Common myeloid progenitor, CD34-positive (primary cell): ENCODE data around the gene EVI5.

Experiments
- CTCF ChIA-PET: fragments of 350-600 bp; sonication (Branson Sonifier 250); formaldehyde crosslinking; loops from one replicate; lab custom pipeline; 2021; ENCODE audit warnings: antibody characterized with exemption; lab: Charles Lee
- POLR2A ChIA-PET: fragments of 350-600 bp; sonication (Branson Sonifier 250); formaldehyde crosslinking; loops from one replicate; lab custom pipeline; 2021; ENCODE audit warnings: antibody characterized with exemption; lab: Charles Lee
- DNase-seq, 3 donors: peaks; one replicate each; pipeline versions ENCODE4 v3.0.0 to v3.0.0-alpha.2; 2013
- H3K27ac ChIP-seq, 2 experiments: 1 replicate in 1 of 2; 2 replicates in 1 of 2; pipeline ENCODE4 v1.7.0; 2013; ENCODE audit warnings: inconsistent platforms in 2 of 2, low read length in 2 of 2, mild to moderate bottlenecking in 2 of 2, low read depth in 1 of 2, moderate library complexity in 1 of 2; ENCODE audit not compliant: severe bottlenecking in 2 of 2, insufficient read depth in 1 of 2, poor library complexity in 1 of 2
- H3K27me3 ChIP-seq, 5 experiments: replicated peaks in 2 of 5; 1 replicate in 3 of 5; 2 replicates in 2 of 5; pipeline versions ENCODE4 v1.6.1 to v1.7.0; 2013; ENCODE audit warnings: low read length in 4 of 5, mild to moderate bottlenecking in 2 of 5, moderate library complexity in 2 of 5, inconsistent platforms in 1 of 5; ENCODE audit not compliant: insufficient read depth in 5 of 5, control insufficient read depth in 4 of 5
- H3K36me3 ChIP-seq, 4 experiments: 1 replicate in 2 of 4; 2 replicates in 2 of 4; pipeline versions ENCODE4 v1.6.1 to v1.7.0; 2013; ENCODE audit warnings: low read length in 3 of 4, control low read depth in 1 of 4, mild to moderate bottlenecking in 1 of 4; ENCODE audit not compliant: control insufficient read depth in 4 of 4, insufficient read depth in 4 of 4
- H3K4me1 ChIP-seq, 4 experiments: 1 replicate in 3 of 4; 2 replicates in 1 of 4; pipeline versions ENCODE4 v1.6.1 to v1.7.1; 2013; ENCODE audit warnings: low read length in 3 of 4, mild to moderate bottlenecking in 3 of 4, control low read depth in 1 of 4, inconsistent platforms in 1 of 4, moderate library complexity in 1 of 4; ENCODE audit not compliant: control insufficient read depth in 4 of 4, insufficient read depth in 4 of 4; ENCODE audit errors: control extremely low read depth in 1 of 4
- H3K4me3 ChIP-seq, 7 experiments: 1 replicate in 4 of 7; 2 replicates in 3 of 7; pipeline versions ENCODE4 v1.5.1 to v1.7.0; 2013; ENCODE audit warnings: mild to moderate bottlenecking in 7 of 7, low read length in 6 of 7, moderate library complexity in 6 of 7, inconsistent platforms in 2 of 7, low read depth in 2 of 7, control low read depth in 1 of 7; ENCODE audit not compliant: insufficient read depth in 4 of 7, control insufficient read depth in 1 of 7; ENCODE audit errors: extremely low read depth in 1 of 7
- H3K9me3 ChIP-seq, 5 experiments: 1 replicate in 4 of 5; 2 replicates in 1 of 5; pipeline versions ENCODE4 v1.6.1 to v1.7.1; 2013; ENCODE audit warnings: low read length in 4 of 5, mild to moderate bottlenecking in 2 of 5, inconsistent platforms in 1 of 5, low read depth in 1 of 5, moderate library complexity in 1 of 5; ENCODE audit not compliant: control insufficient read depth in 4 of 5, insufficient read depth in 2 of 5; ENCODE audit errors: control extremely low read depth in 1 of 5
- WGBS: methylation state at CpG from one replicate; pipeline ENCODE4 v1.1.5; 2013; ENCODE audit not compliant: insufficient coverage; 5-methylcytosine and 5-hydroxymethylcytosine counted together

The EVI5 gene

DNA sequence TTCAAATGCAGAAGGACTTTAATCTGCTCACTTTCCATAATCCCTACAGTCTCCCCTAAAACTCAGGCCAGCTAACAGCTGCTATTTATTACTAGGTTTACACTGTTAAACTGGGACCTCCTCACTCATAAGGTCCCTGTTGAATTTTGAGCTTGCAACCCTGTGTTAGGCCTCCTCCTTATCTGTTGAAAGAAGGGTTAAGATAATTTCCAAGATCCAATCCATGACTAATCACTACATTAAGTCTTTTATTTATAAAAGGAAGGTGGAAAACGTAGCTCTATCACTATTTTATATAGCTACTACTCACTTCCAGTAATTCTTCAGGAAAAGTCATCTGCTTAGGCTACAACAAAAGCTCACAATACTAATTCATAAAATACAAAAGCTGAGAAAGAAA is 79.5 kb downstream of the EVI5 start:
- CTCF ChIA-PET, result no interaction called here
- Histone ChIP-seq H3K27me3 (no peaks in the 10 kb centered on the region), H3K9me3 (no peaks in the 10 kb centered on the region), H3K4me3 (no peak overlapping the region), H3K4me1 (peaks cover 0 to 4% (median 0%) of the 10 kb centered on the region in 4 experiments), H3K36me3 (no peaks in the 10 kb centered on the region), H3K27ac (no peak overlapping the region)
- POLR2A ChIA-PET, result no interaction called here
- WGBS, result no CpG with 5 or more reads among the region's 1 CpG
- no peak for DNase-seq

DNA sequence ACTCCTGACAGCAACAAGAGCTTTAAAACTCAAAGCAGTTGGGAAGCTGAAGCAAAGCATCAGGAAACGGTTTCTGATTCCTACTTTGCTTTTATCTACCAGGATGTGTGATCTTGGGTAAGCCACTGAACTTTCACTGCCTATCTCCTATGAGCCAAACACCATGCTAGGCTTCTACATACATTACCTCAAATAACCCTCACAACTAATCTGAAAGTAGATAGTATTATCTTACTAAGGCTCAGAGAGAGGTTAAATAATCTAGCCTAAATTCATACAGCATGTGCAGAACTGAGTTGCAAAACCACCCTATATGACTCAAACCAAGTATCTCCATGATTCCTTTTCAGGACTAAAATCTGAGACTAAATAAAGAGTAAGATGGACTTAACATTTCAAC is 83.8 kb downstream of the EVI5 start:
- 80% methylated on average over 1 of the region's 1 CpG for WGBS
- ChIA-PET POLR2A (no interaction called here), CTCF (no interaction called here)
- H3K4me1 ChIP-seq, result peaks cover 0 to 4% (median 0%) of the 10 kb centered on the region in 4 experiments
- no peaks in the 10 kb centered on the region for H3K9me3 ChIP-seq
- H3K36me3 ChIP-seq, result no peaks in the 10 kb centered on the region
- H3K27me3 ChIP-seq, result no peaks in the 10 kb centered on the region
- H3K27ac ChIP-seq, result no peak overlapping the region
- no peak for DNase-seq
- H3K4me3 ChIP-seq, result no peak overlapping the region

DNA sequence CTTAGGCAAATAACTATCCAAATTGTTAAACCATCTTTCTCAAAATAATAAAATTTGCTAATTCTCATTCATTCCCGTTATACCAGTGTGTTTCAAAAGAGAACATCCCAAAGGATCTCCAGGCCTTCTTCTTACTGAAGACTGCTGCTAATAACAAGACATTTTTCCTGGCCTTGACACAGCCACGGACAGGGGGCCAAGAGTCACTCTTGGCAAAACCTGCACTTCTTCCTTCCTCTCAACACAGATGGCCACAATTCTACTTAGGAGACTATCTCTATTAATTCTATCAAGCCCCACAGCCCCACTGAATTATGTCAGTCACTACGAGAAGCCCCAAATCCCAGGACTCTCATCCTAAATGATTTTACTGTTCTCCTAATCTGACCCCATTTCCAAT is 86.0 kb downstream of the EVI5 start:
- POLR2A ChIA-PET, result no interaction called here
- WGBS, result 73% methylated on average over 3 of the region's 3 CpGs
- CTCF ChIA-PET, result no interaction called here
- no peak overlapping the region for H3K27ac ChIP-seq
- no peak overlapping the region for H3K4me3 ChIP-seq
- no peak for DNase-seq
- H3K36me3 ChIP-seq, result no peaks in the 10 kb centered on the region
- H3K9me3 ChIP-seq, result no peaks in the 10 kb centered on the region
- H3K27me3 ChIP-seq, result no peaks in the 10 kb centered on the region
- H3K4me1 ChIP-seq, result no peaks in the 10 kb centered on the region

DNA sequence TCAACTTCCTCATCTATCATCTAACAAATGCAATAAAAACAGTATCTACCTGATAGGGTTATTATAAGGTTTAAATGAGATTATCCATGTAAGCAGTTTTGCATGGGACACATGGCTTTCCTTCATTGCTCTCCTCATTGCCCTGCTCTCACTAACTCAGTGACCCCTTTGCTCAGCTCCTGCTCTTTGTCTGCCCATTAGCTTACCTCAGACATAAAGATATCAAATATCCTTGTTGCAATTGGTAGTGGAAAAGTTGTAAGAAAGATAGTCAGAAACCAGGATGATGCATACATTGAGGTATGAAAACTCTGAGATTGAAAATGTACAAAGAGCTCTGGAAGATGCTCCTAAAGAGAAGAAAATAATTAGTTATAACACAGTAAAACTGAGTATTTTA is 89.8 kb downstream of the EVI5 start:
- CTCF ChIA-PET, result no interaction called here
- no peak for DNase-seq
- Histone ChIP-seq H3K27ac (no peak overlapping the region), H3K36me3 (no peaks in the 10 kb centered on the region), H3K4me3 (no peak overlapping the region), H3K9me3 (no peaks in the 10 kb centered on the region), H3K27me3 (no peaks in the 10 kb centered on the region), H3K4me1 (peaks cover 0 to 6% (median 4%) of the 10 kb centered on the region in 4 experiments)
- POLR2A ChIA-PET, result no interaction called here

- Histone ChIP-seq H3K36me3 (no peaks in the 10 kb centered on the region), H3K27me3 (no peaks in the 10 kb centered on the region), H3K4me1 (peaks cover 0 to 6% (median 4%) of the 10 kb centered on the region in 4 experiments), H3K27ac (no peak overlapping the region), H3K4me3 (no peak overlapping the region), H3K9me3 (no peaks in the 10 kb centered on the region)
- WGBS, result 0% methylated on average over 1 of the region's 1 CpG
- CTCF ChIA-PET, result interaction anchor here (0.8 kb wide), 1 partner anchor 57 kb away, joined by 3 read pairs; no protein-coding TSS in a partner anchor
- peak in 2 of 3 donors; percentile 10 to 31 for DNase-seq
- POLR2A ChIA-PET, result no interaction called here
Measured at GRCh38 chr1:92691925-92692324, 93.0 kb downstream of the EVI5 start.

- H3K27me3 ChIP-seq, result no peaks in the 10 kb centered on the region
- CTCF ChIA-PET, result interaction anchor here (1.4 kb wide), 1 partner anchor 91 kb away, joined by 5 read pairs; no protein-coding TSS in a partner anchor
- H3K4me3 ChIP-seq, result no peak overlapping the region
- peaks cover 0 to 6% (median 4%) of the 10 kb centered on the region in 4 experiments for H3K4me1 ChIP-seq
- no peak overlapping the region for H3K27ac ChIP-seq
- POLR2A ChIA-PET, result no interaction called here
- no peak for DNase-seq
- no peaks in the 10 kb centered on the region for H3K36me3 ChIP-seq
- 100% methylated on average over 1 of the region's 3 CpGs for WGBS
- no peaks in the 10 kb centered on the region for H3K9me3 ChIP-seq
Measured at GRCh38 chr1:92690212-92690906, 94.5 kb downstream of the EVI5 start.

DNA sequence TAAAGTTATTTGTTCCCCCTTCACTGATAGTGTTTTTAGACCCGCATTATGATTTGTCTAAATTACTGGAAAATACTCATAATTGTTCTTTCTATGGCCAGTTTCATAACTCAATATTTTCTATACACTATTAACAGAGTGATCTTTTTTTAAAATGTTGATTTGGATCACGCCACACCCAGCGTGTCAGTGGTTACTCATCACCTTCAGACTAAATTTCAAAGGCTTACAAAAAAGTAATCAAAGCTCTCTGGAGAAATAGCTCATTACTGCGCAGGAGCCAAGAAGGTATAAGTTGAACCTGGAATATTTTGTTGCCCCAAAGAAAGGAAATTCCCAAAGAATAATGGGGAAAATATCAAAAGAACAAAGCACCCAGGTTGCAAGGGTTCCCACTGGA is 104.9 kb downstream of the EVI5 start:
- POLR2A ChIA-PET, result no interaction called here
- no peaks in the 10 kb centered on the region for H3K36me3 ChIP-seq
- DNase-seq, result no peak
- H3K4me3 ChIP-seq, result no peak overlapping the region
- no peak overlapping the region for H3K27ac ChIP-seq
- WGBS, result 100% methylated on average over 2 of the region's 4 CpGs
- no peaks in the 10 kb centered on the region for H3K27me3 ChIP-seq
- no peaks in the 10 kb centered on the region for H3K4me1 ChIP-seq
- no peaks in the 10 kb centered on the region for H3K9me3 ChIP-seq
- CTCF ChIA-PET, result no interaction called here
